Osteoblast (primary cell): ENCODE results near the gene INTS11. TPM values are rescaled to one million over a fixed set of nuclear protein-coding genes. Genes with fewer than 3 reads are reported as not detected.

Experiments used
- DNase-seq: peaks from one replicate; pipeline ENCODE4 v3.0.0; 2011; ENCODE audit warnings: low spot score, mixed read lengths; ENCODE audit not compliant: insufficient read length; ENCODE audit errors: missing footprints
- H2AFZ ChIP-seq: 2 replicates; pipeline ENCODE4 v1.6.0; 2011; ENCODE audit warnings: mild to moderate bottlenecking, low read length
- H3K27ac ChIP-seq: 2 replicates; pipeline ENCODE4 v1.5.1; 2011; ENCODE audit warnings: mild to moderate bottlenecking, low read depth, low read length, moderate library complexity
- H3K27me3 ChIP-seq: 2 replicates; pipeline ENCODE4 v1.6.0; 2012; ENCODE audit warnings: mild to moderate bottlenecking, control low read depth, inconsistent platforms, low read length, moderate library complexity; ENCODE audit not compliant: insufficient read depth
- H3K36me3 ChIP-seq: 2 replicates; pipeline ENCODE4 v1.5.1; 2011; ENCODE audit warnings: mild to moderate bottlenecking, low read length, control low read depth, moderate library complexity; ENCODE audit not compliant: insufficient read depth
- H3K4me1 ChIP-seq: 2 replicates; pipeline ENCODE4 v1.5.1; 2011; ENCODE audit warnings: mild to moderate bottlenecking, low read length, control low read depth, moderate library complexity; ENCODE audit not compliant: insufficient read depth
- H3K4me2 ChIP-seq: 2 replicates; pipeline ENCODE4 v1.6.0; 2011; ENCODE audit warnings: mild to moderate bottlenecking, low read length; ENCODE audit not compliant: insufficient read depth
- H3K4me3 ChIP-seq: fragments of 200-600 bp; sonication (generic); 3 replicates; pipeline ENCODE4 v1.5.1; 2012; ENCODE audit warnings: mild to moderate bottlenecking, low read length, inconsistent platforms; ENCODE audit not compliant: insufficient read depth
- H3K79me2 ChIP-seq: 2 replicates; pipeline ENCODE4 v1.6.0; 2012; ENCODE audit warnings: mild to moderate bottlenecking, low read length, control low read depth, inconsistent platforms; ENCODE audit not compliant: insufficient read depth
- H3K9me3 ChIP-seq: 2 replicates; pipeline ENCODE4 v1.5.1; 2011; ENCODE audit warnings: low read depth, low read length, control low read depth
- H4K20me1 ChIP-seq: 2 replicates; pipeline ENCODE4 v1.6.0; 2012; ENCODE audit warnings: mild to moderate bottlenecking, low read length, control low read depth; ENCODE audit not compliant: insufficient read depth
- total RNA-seq: library from RNA; depleted of rRNA; stranded (reverse); fragments of >200 nt; gene quantifications from 2 replicates; pipeline ENCODE4 v1.2.3, GENCODE V29; 2012
- TF ChIP-seq, protein P1 (sequence below): IDR thresholded peaks from 2 replicates; pipeline ENCODE4 v1.5.1; 2011; ENCODE audit warnings: mild to moderate bottlenecking, low read depth, low read length, moderate library complexity; ENCODE audit errors: extremely low read depth

INTS11 gene
- total RNA-seq, 1 donor, result 59.7 TPM

- no peak overlapping the region for H3K4me3 ChIP-seq
- H3K27ac ChIP-seq, result no peak overlapping the region
- no peaks in the 10 kb centered on the region for H3K9me3 ChIP-seq
- TF ChIP-seq, protein P1, sequence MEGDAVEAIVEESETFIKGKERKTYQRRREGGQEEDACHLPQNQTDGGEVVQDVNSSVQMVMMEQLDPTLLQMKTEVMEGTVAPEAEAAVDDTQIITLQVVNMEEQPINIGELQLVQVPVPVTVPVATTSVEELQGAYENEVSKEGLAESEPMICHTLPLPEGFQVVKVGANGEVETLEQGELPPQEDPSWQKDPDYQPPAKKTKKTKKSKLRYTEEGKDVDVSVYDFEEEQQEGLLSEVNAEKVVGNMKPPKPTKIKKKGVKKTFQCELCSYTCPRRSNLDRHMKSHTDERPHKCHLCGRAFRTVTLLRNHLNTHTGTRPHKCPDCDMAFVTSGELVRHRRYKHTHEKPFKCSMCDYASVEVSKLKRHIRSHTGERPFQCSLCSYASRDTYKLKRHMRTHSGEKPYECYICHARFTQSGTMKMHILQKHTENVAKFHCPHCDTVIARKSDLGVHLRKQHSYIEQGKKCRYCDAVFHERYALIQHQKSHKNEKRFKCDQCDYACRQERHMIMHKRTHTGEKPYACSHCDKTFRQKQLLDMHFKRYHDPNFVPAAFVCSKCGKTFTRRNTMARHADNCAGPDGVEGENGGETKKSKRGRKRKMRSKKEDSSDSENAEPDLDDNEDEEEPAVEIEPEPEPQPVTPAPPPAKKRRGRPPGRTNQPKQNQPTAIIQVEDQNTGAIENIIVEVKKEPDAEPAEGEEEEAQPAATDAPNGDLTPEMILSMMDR, result no peak
- peaks cover 32% of the 10 kb centered on the region for H3K36me3 ChIP-seq
- no peak for DNase-seq
- no peak overlapping the region for H2AFZ ChIP-seq
- no peak overlapping the region for H3K4me2 ChIP-seq
- no peaks in the 10 kb centered on the region for H3K27me3 ChIP-seq
- peaks cover 66% of the 10 kb centered on the region for H4K20me1 ChIP-seq
- H3K79me2 ChIP-seq, result peaks cover 69% of the 10 kb centered on the region
- peaks cover 26% of the 10 kb centered on the region for H3K4me1 ChIP-seq
Measured at GRCh38 chr1:1342061-1342562, 17.7 kb upstream of the INTS11 start.

DNA sequence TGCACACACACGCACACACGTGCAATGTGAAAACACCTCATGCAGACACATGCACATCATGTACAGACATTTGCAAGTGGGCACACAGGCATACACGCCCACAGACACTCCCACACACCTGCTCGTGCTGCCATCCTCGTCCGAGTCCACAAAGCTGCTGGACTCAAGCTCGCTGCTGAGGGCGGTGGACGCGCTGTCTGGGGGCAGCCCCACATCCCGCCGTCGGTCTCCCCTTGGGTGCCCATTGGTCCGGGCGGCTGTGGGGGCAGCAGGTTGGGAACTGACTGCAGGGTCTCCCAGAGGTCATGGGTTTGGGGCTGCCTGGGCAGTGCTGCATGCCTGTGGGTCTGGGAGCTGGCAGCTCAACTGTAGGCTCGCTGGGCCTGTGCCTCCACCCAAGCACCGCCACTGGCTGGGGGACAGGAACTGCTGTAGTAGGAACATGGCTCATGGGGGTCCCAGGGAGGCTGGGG, 17.1 kb upstream of the INTS11 start:
- no peaks in the 10 kb centered on the region for H3K27me3 ChIP-seq
- peaks cover 63% of the 10 kb centered on the region for H3K79me2 ChIP-seq
- no peak overlapping the region for H2AFZ ChIP-seq
- DNase-seq, result no peak
- H3K4me1 ChIP-seq, result peaks cover 20% of the 10 kb centered on the region
- H3K36me3 ChIP-seq, result peaks cover 32% of the 10 kb centered on the region
- TF ChIP-seq, protein P1, result no peak
- no peak overlapping the region for H3K4me3 ChIP-seq
- H3K9me3 ChIP-seq, result no peaks in the 10 kb centered on the region
- peaks cover 61% of the 10 kb centered on the region for H4K20me1 ChIP-seq
- H3K27ac ChIP-seq, result no peak overlapping the region
- H3K4me2 ChIP-seq, result no peak overlapping the region

DNA sequence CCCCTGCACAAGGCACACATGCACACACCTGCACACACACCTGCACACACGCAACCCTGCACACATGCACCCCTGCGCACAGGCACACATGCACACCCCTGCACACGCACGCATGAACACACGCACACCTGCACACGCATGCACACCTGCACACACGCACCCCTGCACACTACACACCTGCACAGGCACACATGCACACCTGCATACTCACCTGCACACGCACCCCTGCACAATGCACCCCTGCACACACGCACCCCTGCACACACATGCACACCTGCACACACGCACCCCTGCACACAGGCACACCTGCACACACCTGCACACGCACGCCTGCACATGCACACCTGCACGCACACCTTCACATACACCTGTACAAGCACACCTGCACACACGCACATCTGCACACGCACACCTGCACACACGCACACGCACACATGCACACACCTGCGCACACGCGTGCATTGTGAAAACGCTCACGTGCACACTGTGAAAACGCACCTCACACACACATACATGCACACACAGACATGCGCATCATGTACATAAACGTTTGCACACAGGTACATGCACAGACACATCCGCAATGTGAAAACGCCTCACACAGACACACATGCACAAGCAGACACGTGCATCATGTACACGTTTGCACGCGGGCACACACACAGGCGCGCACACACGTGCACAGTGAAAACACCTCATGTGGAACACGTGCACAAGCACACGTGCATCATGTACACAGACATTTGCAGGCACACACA, 16.5 kb upstream of the INTS11 start:
- H3K79me2 ChIP-seq, result peaks cover 57% of the 10 kb centered on the region

DNA sequence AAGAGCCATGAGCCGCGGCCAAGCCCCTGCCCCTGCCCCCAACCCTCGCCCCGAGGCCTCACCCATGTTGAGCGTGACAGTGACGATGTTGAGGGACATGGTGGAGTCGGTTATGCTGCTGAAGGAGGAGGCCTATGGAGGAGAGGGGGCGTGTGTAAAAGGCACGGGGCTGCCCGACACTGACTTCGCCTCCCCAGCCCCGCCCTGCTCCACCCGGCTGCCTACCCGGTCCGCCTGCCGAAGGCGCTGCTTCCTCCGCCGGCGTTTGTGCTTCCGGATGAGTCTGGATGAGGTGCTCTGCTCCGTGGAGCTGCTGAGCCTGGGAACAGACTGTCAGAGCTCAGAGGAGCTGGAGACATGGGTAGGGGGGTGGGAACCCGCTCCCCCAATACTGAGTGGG, 15.7 kb upstream of the INTS11 start:
- H3K27me3 ChIP-seq, result no peaks in the 10 kb centered on the region
- peaks cover 49% of the 10 kb centered on the region for H3K79me2 ChIP-seq
- no peaks in the 10 kb centered on the region for H3K9me3 ChIP-seq
- H4K20me1 ChIP-seq, result peaks cover 52% of the 10 kb centered on the region
- no peak overlapping the region for H2AFZ ChIP-seq
- DNase-seq, result no peak
- no peak overlapping the region for H3K27ac ChIP-seq
- no peak overlapping the region for H3K4me3 ChIP-seq
- peaks cover 6% of the 10 kb centered on the region for H3K4me1 ChIP-seq
- no peak overlapping the region for H3K4me2 ChIP-seq
- TF ChIP-seq, protein P1, result no peak
- peaks cover 32% of the 10 kb centered on the region for H3K36me3 ChIP-seq

More for the DNA sequence above, 16.5 kb upstream of the INTS11 start:
- no peak overlapping the region for H3K4me3 ChIP-seq
- TF ChIP-seq, protein P1, result no peak
- no peaks in the 10 kb centered on the region for H3K9me3 ChIP-seq
- H2AFZ ChIP-seq, result no peak overlapping the region
- H4K20me1 ChIP-seq, result peaks cover 54% of the 10 kb centered on the region
- peaks cover 32% of the 10 kb centered on the region for H3K36me3 ChIP-seq
- H3K4me1 ChIP-seq, result peaks cover 14% of the 10 kb centered on the region
- no peak overlapping the region for H3K4me2 ChIP-seq
- no peak overlapping the region for H3K27ac ChIP-seq
- no peaks in the 10 kb centered on the region for H3K27me3 ChIP-seq
- DNase-seq, result no peak
